ENCODE measurements around the gene SLAIN2. TPM values are rescaled to one million over a fixed set of nuclear protein-coding genes. Genes with fewer than 3 reads are reported as not detected.

SLAIN2 gene
- total RNA-seq, 3 donors from 2014 or later = 66.3 to 75.4 (median 72.0) TPM

GRCh38 chr4:48342606-48342880, 1.2 kb downstream of the SLAIN2 start:
- H3K9me3 Mint-ChIP-seq = no peaks in the 10 kb centered on the region
- peaks cover 61% of the 10 kb centered on the region for H3K4me1 Mint-ChIP-seq (ENCODE audit: low read depth)
- no peaks in the 10 kb centered on the region for H3K27me3 Mint-ChIP-seq (ENCODE audit: low read depth)
- DNase-seq = no peak
- ATAC-seq = no peak
- peak overlapping the region; percentile 99 for H3K4me3 Mint-ChIP-seq
- H3K36me3 Mint-ChIP-seq (ENCODE audit: insufficient read depth) = peaks cover 2% of the 10 kb centered on the region

- Mint-ChIP-seq H3K9me3 (no peaks in the 10 kb centered on the region), H3K27me3 (ENCODE audit: low read depth) (no peaks in the 10 kb centered on the region), H3K36me3 (ENCODE audit: insufficient read depth) (peaks cover 2% of the 10 kb centered on the region), H3K4me3 (peak overlapping the region; percentile 99), H3K4me1 (ENCODE audit: low read depth) (peaks cover 61% of the 10 kb centered on the region)
- DNase-seq (no peak), ATAC-seq (no peak)
Observed at GRCh38 chr4:48343035-48343434, 1.7 kb downstream of the SLAIN2 start.

GRCh38 chr4:48343551-48343950, 2.2 kb downstream of the SLAIN2 start:
- Mint-ChIP-seq H3K4me1 (ENCODE audit: low read depth) (peaks cover 60% of the 10 kb centered on the region), H3K36me3 (ENCODE audit: insufficient read depth) (peaks cover 2% of the 10 kb centered on the region), H3K9me3 (no peaks in the 10 kb centered on the region), H3K4me3 (peak overlapping the region; percentile 99), H3K27me3 (ENCODE audit: low read depth) (no peaks in the 10 kb centered on the region)
- ATAC-seq (no peak), DNase-seq (no peak)

GRCh38 chr4:48345542-48345941, 4.2 kb downstream of the SLAIN2 start:
- Mint-ChIP-seq H3K9me3 (no peaks in the 10 kb centered on the region), H3K27me3 (ENCODE audit: low read depth) (no peaks in the 10 kb centered on the region), H3K4me3 (no peak overlapping the region), H3K36me3 (ENCODE audit: insufficient read depth) (peaks cover 2% of the 10 kb centered on the region), H3K4me1 (ENCODE audit: low read depth) (peaks cover 66% of the 10 kb centered on the region)
- DNase-seq (no peak), ATAC-seq (no peak)

- DNase-seq (no peak), ATAC-seq (no peak)
- peaks cover 2% of the 10 kb centered on the region for H3K36me3 Mint-ChIP-seq (ENCODE audit: insufficient read depth)
- no peaks in the 10 kb centered on the region for H3K27me3 Mint-ChIP-seq (ENCODE audit: low read depth)
- H3K4me1 Mint-ChIP-seq (ENCODE audit: low read depth) = peaks cover 77% of the 10 kb centered on the region
- peak overlapping the region; percentile 1 for H3K4me3 Mint-ChIP-seq
- H3K9me3 Mint-ChIP-seq = no peaks in the 10 kb centered on the region
Observed at GRCh38 chr4:48346594-48346993, 5.3 kb downstream of the SLAIN2 start.

- Mint-ChIP-seq H3K36me3 (ENCODE audit: insufficient read depth) (peaks cover 8% of the 10 kb centered on the region), H3K9me3 (no peaks in the 10 kb centered on the region), H3K27me3 (ENCODE audit: low read depth) (no peaks in the 10 kb centered on the region), H3K4me3 (no peak overlapping the region), H3K4me1 (ENCODE audit: low read depth) (peaks cover 82% of the 10 kb centered on the region)
- no peak for ATAC-seq
- no peak for DNase-seq
Observed at GRCh38 chr4:48347282-48347921, 6.1 kb downstream of the SLAIN2 start.

- Mint-ChIP-seq H3K9me3 (no peaks in the 10 kb centered on the region), H3K4me1 (ENCODE audit: low read depth) (peaks cover 67% of the 10 kb centered on the region), H3K27me3 (ENCODE audit: low read depth) (no peaks in the 10 kb centered on the region), H3K36me3 (ENCODE audit: insufficient read depth) (peaks cover 16% of the 10 kb centered on the region), H3K4me3 (no peak overlapping the region)
- DNase-seq = no peak
- peak in 1 of 2 donors; percentile 30 for ATAC-seq
Observed at GRCh38 chr4:48350871-48351270, 9.5 kb downstream of the SLAIN2 start.

- DNase-seq (no peak), ATAC-seq (no peak)
- no peaks in the 10 kb centered on the region for H3K9me3 Mint-ChIP-seq
- peaks cover 16% of the 10 kb centered on the region for H3K36me3 Mint-ChIP-seq (ENCODE audit: insufficient read depth)
- H3K27me3 Mint-ChIP-seq (ENCODE audit: low read depth) = no peaks in the 10 kb centered on the region
- H3K4me1 Mint-ChIP-seq (ENCODE audit: low read depth) = peaks cover 53% of the 10 kb centered on the region
- H3K4me3 Mint-ChIP-seq = no peak overlapping the region
Observed at GRCh38 chr4:48352793-48353192, 11.5 kb downstream of the SLAIN2 start.

- ATAC-seq (no peak), DNase-seq (no peak)
- Mint-ChIP-seq H3K27me3 (ENCODE audit: low read depth) (no peaks in the 10 kb centered on the region), H3K9me3 (no peaks in the 10 kb centered on the region), H3K4me3 (no peak overlapping the region), H3K4me1 (ENCODE audit: low read depth) (peaks cover 37% of the 10 kb centered on the region), H3K36me3 (ENCODE audit: insufficient read depth) (peaks cover 17% of the 10 kb centered on the region)
Observed at GRCh38 chr4:48356355-48356754, 15.0 kb downstream of the SLAIN2 start.

GRCh38 chr4:48360285-48361011, 19.1 kb downstream of the SLAIN2 start:
- Mint-ChIP-seq H3K4me1 (ENCODE audit: low read depth) (peaks cover 16% of the 10 kb centered on the region), H3K27me3 (ENCODE audit: low read depth) (no peaks in the 10 kb centered on the region), H3K36me3 (ENCODE audit: insufficient read depth) (peaks cover 4% of the 10 kb centered on the region), H3K4me3 (no peak overlapping the region), H3K9me3 (no peaks in the 10 kb centered on the region)
- no peak for ATAC-seq
- no peak for DNase-seq

GRCh38 chr4:48361012-48361400, 19.7 kb downstream of the SLAIN2 start:
- no peaks in the 10 kb centered on the region for H3K9me3 Mint-ChIP-seq
- no peaks in the 10 kb centered on the region for H3K27me3 Mint-ChIP-seq (ENCODE audit: low read depth)
- ATAC-seq = no peak
- H3K4me3 Mint-ChIP-seq = no peak overlapping the region
- DNase-seq = no peak
- H3K36me3 Mint-ChIP-seq (ENCODE audit: insufficient read depth) = peaks cover 4% of the 10 kb centered on the region
- peaks cover 20% of the 10 kb centered on the region for H3K4me1 Mint-ChIP-seq (ENCODE audit: low read depth)

GRCh38 chr4:48366611-48367010, 25.3 kb downstream of the SLAIN2 start:
- Mint-ChIP-seq H3K4me1 (ENCODE audit: low read depth) (peaks cover 43% of the 10 kb centered on the region), H3K4me3 (no peak overlapping the region), H3K27me3 (ENCODE audit: low read depth) (no peaks in the 10 kb centered on the region), H3K36me3 (ENCODE audit: insufficient read depth) (peaks cover 6% of the 10 kb centered on the region), H3K9me3 (no peaks in the 10 kb centered on the region)
- ATAC-seq (no peak), DNase-seq (no peak)

- H3K36me3 Mint-ChIP-seq (ENCODE audit: insufficient read depth) = peaks cover 6% of the 10 kb centered on the region
- H3K27me3 Mint-ChIP-seq (ENCODE audit: low read depth) = no peaks in the 10 kb centered on the region
- no peak for DNase-seq
- H3K4me1 Mint-ChIP-seq (ENCODE audit: low read depth) = peaks cover 41% of the 10 kb centered on the region
- H3K9me3 Mint-ChIP-seq = no peaks in the 10 kb centered on the region
- ATAC-seq = no peak
- no peak overlapping the region for H3K4me3 Mint-ChIP-seq
Observed at GRCh38 chr4:48367016-48367415, 25.7 kb downstream of the SLAIN2 start.

GRCh38 chr4:48368389-48368788, 27.1 kb downstream of the SLAIN2 start:
- peaks cover 41% of the 10 kb centered on the region for H3K4me1 Mint-ChIP-seq (ENCODE audit: low read depth)
- no peak overlapping the region for H3K4me3 Mint-ChIP-seq
- H3K27me3 Mint-ChIP-seq (ENCODE audit: low read depth) = no peaks in the 10 kb centered on the region
- no peaks in the 10 kb centered on the region for H3K9me3 Mint-ChIP-seq
- DNase-seq (no peak), ATAC-seq (no peak)
- H3K36me3 Mint-ChIP-seq (ENCODE audit: insufficient read depth) = peaks cover 9% of the 10 kb centered on the region

- DNase-seq (no peak), ATAC-seq (no peak)
- no peaks in the 10 kb centered on the region for H3K27me3 Mint-ChIP-seq (ENCODE audit: low read depth)
- peaks cover 9% of the 10 kb centered on the region for H3K36me3 Mint-ChIP-seq (ENCODE audit: insufficient read depth)
- no peak overlapping the region for H3K4me3 Mint-ChIP-seq
- no peaks in the 10 kb centered on the region for H3K9me3 Mint-ChIP-seq
- peaks cover 41% of the 10 kb centered on the region for H3K4me1 Mint-ChIP-seq (ENCODE audit: low read depth)
Observed at GRCh38 chr4:48369248-48369647, 27.9 kb downstream of the SLAIN2 start.

Data from activated T-cell treated with anti-CD3 and anti-CD28 coated beads, Interleukin-2, amount 50 U/mL, for 4 hours (primary cell).